Motor neuron (in vitro differentiated cells): ENCODE results near the gene PHYHIPL. TPM values are rescaled to one million over a fixed set of nuclear protein-coding genes. Genes with fewer than 3 reads are reported as not detected.

Experiments
- ATAC-seq, 8 experiments: fragments of 200-7000 bp; cut with Tn5 transposase; replicated peaks in 6 of 8; 2 replicates each; pipeline ENCODE4 v1.8.0; 2021; ENCODE audit warnings: mild to moderate bottlenecking in 8 of 8, moderate library complexity in 8 of 8
- H3K27ac ChIP-seq, 2 donors: fragments of 250-450 bp; sonication (Bioruptor Pico); 2 replicates each; pipeline ENCODE4 v1.9.0; 2021; ENCODE audit warnings: antibody characterized with exemption in 2 of 2, mild to moderate bottlenecking in 2 of 2, moderate library complexity in 1 of 2
- H3K4me1 ChIP-seq, 2 donors: fragments of 250-450 bp; sonication (Bioruptor Pico); replicated peaks in 1 of 2; 2 replicates each; pipeline ENCODE4 v1.6.1; 2021; ENCODE audit warnings: antibody characterized with exemption in 2 of 2, mild to moderate bottlenecking in 2 of 2, moderate library complexity in 1 of 2
- H3K4me3 ChIP-seq, 5 donors: fragments of 250-450 bp; sonication (Bioruptor Pico); 2 replicates each; pipeline ENCODE4 v1.9.0; 2021; ENCODE audit warnings: antibody characterized with exemption in 5 of 5, mild to moderate bottlenecking in 5 of 5, moderate library complexity in 4 of 5
- WGBS, 10 experiments: fragments of 450-650 bp; shearing (Covaris generic); methylation state at CpG; one replicate each; pipeline ENCODE4 v1.0.0; 2022; 5-methylcytosine and 5-hydroxymethylcytosine counted together
- in situ Hi-C, 9 experiments: fragments of 400-800 bp; cut with MboI; loops; one replicate each; pipeline ENCODE4 v1.15.0; 2021; ENCODE audit warnings: low sequenced_read_pairs in 9 of 9, low pct_unique_long_range_greater_than_20kb in 2 of 9; ENCODE audit not compliant: unreplicated experiment in 9 of 9
- total RNA-seq, 8 experiments: library from RNA; unstranded; fragments of 300-600 nt; gene quantifications; 2 replicates each; pipeline versions ENCODE4 v1.2.3 to v1.2.4, GENCODE V29; 2022

Gene PHYHIPL
- total RNA-seq, 8 experiments from 2014 or later, result 0.05 to 32.1 (median 23.5) TPM; not detected in 2

DNA sequence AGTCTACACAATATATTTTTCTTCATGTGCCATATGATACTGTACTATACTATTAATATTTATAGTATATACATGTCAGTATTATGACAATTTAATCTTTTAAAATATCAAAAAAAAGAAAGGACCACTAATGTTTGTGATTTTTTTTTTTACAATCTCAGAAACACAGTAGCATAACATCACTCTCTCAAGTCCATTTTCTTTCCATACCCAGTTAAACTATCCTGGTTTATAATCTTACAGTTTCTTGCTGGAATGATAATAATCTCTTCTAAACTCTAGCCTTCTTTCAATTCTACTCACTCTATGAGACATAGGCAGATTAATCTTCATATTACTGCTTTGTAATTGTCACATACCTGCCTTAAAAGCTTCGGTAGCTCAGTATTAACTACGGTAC is 8.9 kb upstream of the PHYHIPL start:
- WGBS, 10 experiments, result 32 to 100% (median 81%) methylated on average over 2 of the region's 2 CpGs; no CpG with 5 or more reads in 2 of the 10 experiments
- no peaks in the 10 kb centered on the region for H3K4me1 ChIP-seq
- no peak for ATAC-seq
- H3K27ac ChIP-seq, result no peak overlapping the region
- no peak overlapping the region for H3K4me3 ChIP-seq
- in situ Hi-C loops, result loop anchor here in 1 of 9 experiments (25.0 kb wide), 1 partner anchor 205 kb away; no protein-coding TSS in a partner anchor

DNA sequence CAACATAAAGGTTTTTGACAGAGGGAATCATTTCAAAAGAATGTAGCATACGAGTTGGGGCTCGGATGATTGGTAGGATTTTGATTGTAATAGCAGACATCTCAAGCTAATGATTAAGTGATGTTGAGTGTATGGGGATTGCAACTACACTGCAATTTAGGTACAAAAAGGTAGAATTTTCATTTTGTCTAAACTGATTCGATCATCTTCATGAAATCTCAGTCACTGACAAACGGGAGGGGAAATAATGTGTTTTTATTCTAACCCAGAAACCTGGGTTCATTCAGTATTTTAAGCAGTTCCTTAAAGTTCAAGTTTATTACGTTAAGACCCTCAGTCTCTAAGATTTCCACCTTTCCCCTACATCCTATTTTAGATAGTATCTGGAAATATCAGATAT is 3.9 kb upstream of the PHYHIPL start:
- ATAC-seq, result no peak
- Histone ChIP-seq H3K27ac (no peak overlapping the region), H3K4me1 (peaks cover 0 to 8% of the 10 kb centered on the region in 2 donors), H3K4me3 (no peak overlapping the region)
- WGBS, 10 experiments, result 27 to 100% (median 74%) methylated on average over 1 to 5 of the region's 5 CpGs; no CpG with 5 or more reads in 2 of the 10 experiments
- in situ Hi-C loops, result loop anchor here in 1 of 9 experiments (25.0 kb wide), 1 partner anchor 210 kb away; no protein-coding TSS in a partner anchor

DNA sequence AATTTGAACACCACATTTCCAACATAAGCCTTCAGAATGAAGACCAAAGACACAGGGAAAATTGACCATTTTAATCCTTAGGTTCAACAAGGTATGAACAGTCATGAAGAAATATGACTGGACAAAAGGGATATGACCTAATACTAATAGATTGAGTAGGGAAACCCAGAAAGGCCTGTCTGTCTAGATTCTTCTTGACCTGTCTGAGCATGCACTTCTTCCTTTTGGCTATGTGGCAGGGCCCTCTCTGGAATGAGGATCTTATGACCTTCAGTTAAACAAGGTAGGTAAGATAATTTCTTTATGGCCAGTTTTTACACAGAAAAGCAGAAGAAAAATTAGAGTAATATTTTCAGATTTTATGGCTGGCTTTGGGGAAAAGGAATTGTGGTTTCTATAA is 3.0 kb upstream of the PHYHIPL start:
- in situ Hi-C loops, result loop anchor here in 1 of 9 experiments (25.0 kb wide), 1 partner anchor 211 kb away; no protein-coding TSS in a partner anchor
- H3K4me3 ChIP-seq, result no peak overlapping the region
- peaks cover 0 to 8% of the 10 kb centered on the region in 2 donors for H3K4me1 ChIP-seq
- ATAC-seq, result no peak
- no peak overlapping the region for H3K27ac ChIP-seq

- Histone ChIP-seq H3K4me3 (peak overlapping the region; percentile 47 to 99 (median 86)), H3K4me1 (peaks cover 0 to 14% of the 10 kb centered on the region in 2 donors), H3K27ac (peak overlapping the region; percentile 75 to 81)
- WGBS, 10 experiments, result 0 to 42% (median 3%) methylated on average over 2 to 21 of the region's 26 CpGs
- in situ Hi-C loops, result loop anchor here in 2 of 9 experiments (25.0 kb wide), 2 partner anchors 213 to 388 kb away; no protein-coding TSS in a partner anchor
- ATAC-seq, result peak in 5 of 8 experiments; percentile 52 to 63 (median 59)
Measured at GRCh38 chr10:59175538-59176240, 754 bp upstream of the PHYHIPL start.

DNA sequence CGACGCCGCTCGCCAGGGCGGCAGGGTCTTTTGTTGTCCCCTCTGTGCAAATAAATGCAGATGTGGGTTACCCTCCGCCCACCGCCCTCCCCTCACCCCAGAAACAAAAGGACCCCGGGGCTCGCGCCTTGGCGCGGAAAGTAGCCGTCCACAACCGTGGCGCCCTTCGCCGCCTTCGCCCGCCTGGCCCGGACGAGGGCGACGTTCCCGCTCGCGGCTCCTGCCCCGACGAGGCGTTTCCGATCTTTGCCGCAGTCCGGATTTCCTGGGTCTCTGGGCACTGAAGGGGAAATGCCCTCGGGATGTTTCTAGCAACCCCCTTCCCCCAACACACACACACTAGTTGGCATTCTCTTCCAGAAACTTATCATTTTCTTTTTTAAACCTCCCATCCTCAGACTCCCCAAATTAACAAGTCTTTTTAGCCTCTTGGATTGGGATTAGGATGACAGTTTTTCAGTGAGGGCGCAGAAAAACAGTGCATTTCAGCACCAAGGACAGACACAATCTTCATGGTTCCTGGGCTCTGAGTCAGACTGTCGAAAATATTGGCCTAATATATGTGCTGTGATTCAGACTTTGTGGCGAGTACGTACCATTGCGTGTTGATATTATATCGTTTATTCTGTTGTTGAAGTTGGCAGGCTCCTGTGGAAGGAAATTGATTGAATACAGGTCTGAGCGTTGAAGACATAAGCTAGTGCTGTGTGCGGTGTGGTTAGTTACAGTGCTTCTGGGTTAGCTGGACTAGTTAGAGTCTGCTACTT is 771 bp downstream of the PHYHIPL start:
- WGBS, 10 experiments, result 0 to 40% (median 9%) methylated on average over 1 to 16 of the region's 41 CpGs
- H3K4me3 ChIP-seq, result peak overlapping the region; percentile 47 to 99 (median 86)
- H3K27ac ChIP-seq, result peak overlapping the region; percentile 90 to 91
- peaks cover 2 to 21% of the 10 kb centered on the region in 2 donors for H3K4me1 ChIP-seq
- ATAC-seq, result peak; percentile 27 to 85 (median 36)
- in situ Hi-C loops, result loop anchor here in 2 of 9 experiments (25.0 kb wide), 2 partner anchors 215 to 390 kb away; no protein-coding TSS in a partner anchor

- H3K4me1 ChIP-seq, result peaks cover 2 to 21% of the 10 kb centered on the region in 2 donors
- no peak for ATAC-seq
- H3K27ac ChIP-seq, result no peak overlapping the region
- H3K4me3 ChIP-seq, result peak overlapping the region; percentile 47 to 99 (median 86)
- in situ Hi-C loops, result loop anchor here in 2 of 9 experiments (25.0 kb wide), 2 partner anchors 216 to 391 kb away; no protein-coding TSS in a partner anchor
- WGBS, 10 experiments, result 0 to 82% (median 22%) methylated on average over 4 to 5 of the region's 5 CpGs; no CpG with 5 or more reads in 1 of the 10 experiments
Measured at GRCh38 chr10:59177836-59178235, 1.4 kb downstream of the PHYHIPL start.

- in situ Hi-C loops, result loop anchor here in 2 of 9 experiments (25.0 kb wide), 2 partner anchors 217 to 392 kb away; no protein-coding TSS in a partner anchor
- H3K4me1 ChIP-seq, result peaks cover 2 to 21% of the 10 kb centered on the region in 2 donors
- 0 to 70% (median 26%) methylated on average over 1 to 2 of the region's 2 CpGs for WGBS, 10 experiments
- peak overlapping the region; percentile 47 to 99 (median 86) for H3K4me3 ChIP-seq
- H3K27ac ChIP-seq, result no peak overlapping the region
- ATAC-seq, result no peak
Measured at GRCh38 chr10:59179068-59179467, 2.6 kb downstream of the PHYHIPL start.

- no peak overlapping the region for H3K27ac ChIP-seq
- WGBS, 10 experiments, result 66 to 93% (median 78%) methylated on average over 1 to 3 of the region's 3 CpGs
- ATAC-seq, result no peak
- peak overlapping the region in 1 of 5 donors; percentile 20 for H3K4me3 ChIP-seq
- in situ Hi-C loops, result loop anchor here in 2 of 9 experiments (25.0 kb wide), 2 partner anchors 218 to 393 kb away; no protein-coding TSS in a partner anchor
- peaks cover 2 to 14% of the 10 kb centered on the region in 2 donors for H3K4me1 ChIP-seq
Measured at GRCh38 chr10:59180689-59181270, 4.3 kb downstream of the PHYHIPL start.

DNA sequence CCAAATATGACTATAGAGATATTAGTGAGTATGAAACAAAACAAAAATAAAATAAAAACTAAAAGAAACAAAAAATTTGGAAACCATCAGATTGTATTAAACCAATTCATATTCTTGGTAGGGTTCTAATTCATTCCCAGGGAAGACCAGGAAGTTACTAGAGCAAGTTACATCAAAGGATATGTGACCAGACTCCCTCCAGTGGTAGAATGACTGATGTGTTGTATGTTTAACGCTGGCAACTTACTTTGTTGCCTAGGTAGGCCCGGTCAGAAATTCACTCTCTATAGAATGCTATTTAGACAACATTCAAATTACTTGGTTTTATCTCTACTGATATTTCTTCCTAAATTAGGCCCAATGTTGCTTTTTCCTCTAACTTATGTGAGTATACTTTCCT is 5.2 kb downstream of the PHYHIPL start:
- WGBS, 10 experiments, result 0 to 40% (median 14%) methylated on average over 1 to 2 of the region's 2 CpGs
- peak overlapping the region in 1 of 5 donors; percentile 5 for H3K4me3 ChIP-seq

DNA sequence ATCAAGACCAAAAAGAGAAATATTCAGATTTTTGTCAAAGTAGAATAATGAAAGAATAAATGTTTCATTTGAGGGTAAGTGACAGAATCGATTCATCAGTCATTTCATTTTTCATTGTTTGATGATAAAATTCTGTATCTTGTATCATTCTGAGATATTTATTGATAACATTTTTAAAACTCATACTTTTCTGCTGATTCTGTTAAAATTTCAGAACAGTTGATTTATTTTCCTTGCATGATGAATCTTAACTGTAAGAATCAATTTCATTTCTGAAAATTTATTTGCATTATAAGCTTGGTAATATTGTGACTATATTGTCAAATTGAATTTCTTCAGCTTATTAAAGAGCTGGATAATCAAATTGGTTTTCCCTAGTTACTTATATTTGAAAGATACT is 13.9 kb downstream of the PHYHIPL start:
- Histone ChIP-seq H3K4me1 (no peaks in the 10 kb centered on the region), H3K27ac (no peak overlapping the region), H3K4me3 (no peak overlapping the region)
- in situ Hi-C loops, result loop anchor here in 2 of 9 experiments (25.0 kb wide), 2 partner anchors 228 to 403 kb away; no protein-coding TSS in a partner anchor
- ATAC-seq, result no peak
- 0 to 100% (median 88%) methylated on average over 1 of the region's 1 CpG for WGBS, 10 experiments

More for the DNA sequence above, 5.2 kb downstream of the PHYHIPL start:
- H3K4me1 ChIP-seq, result peaks cover 2 to 14% of the 10 kb centered on the region in 2 donors
- peak; percentile 29 to 71 (median 49) for ATAC-seq
- no peak overlapping the region for H3K27ac ChIP-seq
- in situ Hi-C loops, result loop anchor here in 2 of 9 experiments (25.0 kb wide), 2 partner anchors 219 to 394 kb away; no protein-coding TSS in a partner anchor

DNA sequence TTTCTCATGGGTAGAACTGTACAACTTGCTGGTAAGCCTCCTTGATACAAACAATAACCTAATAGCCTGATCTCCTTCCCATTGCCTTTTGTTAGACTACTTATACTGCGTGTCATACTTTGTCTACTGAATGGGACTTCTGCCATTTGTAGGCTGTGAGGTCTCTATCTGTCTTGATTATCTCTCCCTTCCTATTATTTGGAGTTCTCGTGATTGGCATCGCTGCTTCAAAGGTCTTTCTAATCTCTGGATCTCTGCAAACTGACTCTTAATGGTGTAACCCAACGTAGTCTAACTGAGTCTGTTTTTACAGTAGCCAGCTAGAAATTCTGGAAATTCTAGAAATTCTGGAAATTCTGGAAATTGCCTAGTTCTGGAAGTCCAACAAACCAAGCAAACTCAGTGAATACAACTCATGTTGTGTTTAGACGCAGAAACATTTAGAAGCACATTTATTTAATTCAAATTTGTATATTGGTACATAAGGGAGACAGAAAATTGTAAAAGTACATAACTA is 29.8 kb downstream of the PHYHIPL start:
- Histone ChIP-seq H3K4me1 (no peaks in the 10 kb centered on the region), H3K4me3 (no peak overlapping the region), H3K27ac (no peak overlapping the region)
- 34 to 100% (median 95%) methylated on average over 2 to 5 of the region's 5 CpGs for WGBS, 10 experiments
- in situ Hi-C loops, result loop anchor here in 2 of 9 experiments (25.0 kb wide), 2 partner anchors 244 to 419 kb away; no protein-coding TSS in a partner anchor
- no peak for ATAC-seq

DNA sequence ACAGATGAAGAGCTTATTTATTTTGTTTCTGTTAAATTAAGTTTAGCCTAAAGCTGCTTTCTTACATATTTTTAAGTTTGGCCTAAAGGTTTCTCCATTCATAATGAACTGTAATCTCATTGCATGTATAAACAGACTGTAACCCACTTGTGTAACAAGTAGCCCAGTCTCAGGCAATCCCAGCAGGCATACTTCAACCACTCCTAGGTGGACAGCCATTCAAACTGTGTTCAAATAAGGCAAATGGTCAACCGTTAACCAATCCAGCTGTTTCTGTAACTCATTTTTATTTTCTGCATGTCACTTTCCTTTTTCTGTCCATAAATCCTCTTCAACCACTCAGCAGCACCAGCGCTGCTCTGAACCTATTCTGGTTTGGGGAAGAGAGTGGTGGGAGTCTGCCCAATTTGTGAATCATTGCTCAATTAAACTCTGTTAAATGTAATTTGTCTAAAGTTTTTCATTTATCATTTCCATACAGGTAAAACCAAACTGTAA is 35.9 kb downstream of the PHYHIPL start:
- no peaks in the 10 kb centered on the region for H3K4me1 ChIP-seq
- no peak overlapping the region for H3K27ac ChIP-seq
- in situ Hi-C loops, result loop anchor here in 2 of 9 experiments (25.0 kb wide), 2 partner anchors 250 to 425 kb away; no protein-coding TSS in a partner anchor
- no peak for ATAC-seq
- H3K4me3 ChIP-seq, result no peak overlapping the region
- 0 to 100% (median 80%) methylated on average over 1 to 2 of the region's 2 CpGs; no CpG with 5 or more reads in 1 of the 10 experiments for WGBS, 10 experiments
